Vagina (tissue), 2 donors: Measurements from ENCODE around the gene LHX6. TPM values are rescaled to one million over a fixed set of nuclear protein-coding genes. Genes with fewer than 3 reads are reported as not detected.

Source experiments
- DNase-seq, 2 donors: peaks; one replicate each; pipeline ENCODE4 v3.0.0-alpha.2; 2017; ENCODE audit errors: extremely low spot score in 2 of 2
- H3K27ac ChIP-seq: fragments of 200-600 bp; sonication (generic); one replicate; pipeline ENCODE4 v1.5.1; 2019
- H3K27me3 ChIP-seq: fragments of 200-600 bp; sonication (generic); one replicate; pipeline ENCODE4 v1.5.1; 2019
- H3K36me3 ChIP-seq, 2 donors: fragments of 200-600 bp; sonication (generic); one replicate each; pipeline ENCODE4 v1.5.1; 2017 to 2019
- H3K4me1 ChIP-seq: fragments of 200-600 bp; sonication (generic); one replicate; pipeline ENCODE4 v1.5.1; 2019
- H3K4me3 ChIP-seq, 2 donors: fragments of 200-600 bp; sonication (generic); 1 replicate in 1 of 2; 2 replicates in 1 of 2; pipeline ENCODE4 v1.5.1; 2016 to 2019
- H3K9me3 ChIP-seq: fragments of 200-600 bp; sonication (generic); one replicate; pipeline ENCODE4 v1.5.1; 2019
- CTCF ChIP-seq, 3 experiments: fragments of 450-650 bp in 2 of 3; fragments of 200-600 bp in 1 of 3; sonication (generic) in 1 of 3; IDR thresholded peaks; one replicate each; pipeline ENCODE4 v1.5.1; 2017 to 2019; ENCODE audit warnings: antibody characterized with exemption in 3 of 3, mild to moderate bottlenecking in 2 of 3, moderate library complexity in 2 of 3
- POLR2A ChIP-seq, 2 donors: fragments of 450-650 bp; IDR thresholded peaks; one replicate each; pipeline ENCODE4 v1.6.1; 2017; ENCODE audit warnings: antibody characterized with exemption in 2 of 2, mild to moderate bottlenecking in 2 of 2, moderate library complexity in 2 of 2
- POLR2AphosphoS5 ChIP-seq, 2 donors: sonication (generic); formaldehyde crosslinking; IDR thresholded peaks; one replicate each; pipeline ENCODE4 v1.9.0; 2017; ENCODE audit warnings: antibody characterized with exemption in 2 of 2, mild to moderate bottlenecking in 2 of 2, low read depth in 1 of 2; ENCODE audit not compliant: insufficient read depth in 1 of 2
- intact Hi-C: fragments of 100-400 bp; cut with DNase I; formaldehyde crosslinking; loops from one replicate; pipeline ENCODE4 v1.15.1; 2023
- total RNA-seq: library from RNA; depleted of rRNA; stranded (reverse); fragments of >200 nt; gene quantifications from one replicate; pipeline ENCODE4 v1.2.3, GENCODE V29; 2016

LHX6 gene
- total RNA-seq = 8.1 TPM

- peaks cover 34% of the 10 kb centered on the region for H3K4me1 ChIP-seq
- peaks cover 32% of the 10 kb centered on the region for H3K27me3 ChIP-seq
- no peak within 1 kb of the TSS for H3K27ac ChIP-seq
- H3K36me3 ChIP-seq = no peaks in the 10 kb centered on the region
- no peaks in the 10 kb centered on the region for H3K9me3 ChIP-seq
- peak within 1 kb of the TSS; percentile 42 to 44 for H3K4me3 ChIP-seq
- TF ChIP-seq POLR2AphosphoS5 (IDR thresholded peaks at IDR 0.05; ENCODE audit: insufficient read depth in 1 of 2, low read depth in 1 of 2) (no peak), CTCF (IDR thresholded peaks at IDR 0.05) (no peak), POLR2A (IDR thresholded peaks at IDR 0.05) (no peak)
- no peak for DNase-seq
- intact Hi-C loops = no loop called here
These were observed at the start of gene LHX6 for GRCh38 chr9:122228568-122229484. Gene LHX6, minus strand, starts transcription at chr9:122228957. Its CDS starts 217 bp downstream, at chr9:122228740.

- H3K27ac ChIP-seq = no peak overlapping the region
- H3K4me1 ChIP-seq = no peaks in the 10 kb centered on the region
- peaks cover 0 to 9% of the 10 kb centered on the region in 2 donors for H3K36me3 ChIP-seq
- intact Hi-C loops = no loop called here
- H3K9me3 ChIP-seq = no peaks in the 10 kb centered on the region
- DNase-seq = no peak
- no peak overlapping the region for H3K4me3 ChIP-seq
- TF ChIP-seq POLR2A (IDR thresholded peaks at IDR 0.05) = no peak
- no peak for TF ChIP-seq CTCF (IDR thresholded peaks at IDR 0.05)
- TF ChIP-seq POLR2AphosphoS5 (IDR thresholded peaks at IDR 0.05; ENCODE audit: insufficient read depth in 1 of 2, low read depth in 1 of 2) = no peak
- H3K27me3 ChIP-seq = no peaks in the 10 kb centered on the region
These were observed 48.6 kb upstream of the LHX6 start for GRCh38 chr9:122277285-122277897.

- no peak for TF ChIP-seq POLR2AphosphoS5 (IDR thresholded peaks at IDR 0.05; ENCODE audit: insufficient read depth in 1 of 2, low read depth in 1 of 2)
- no peak for TF ChIP-seq CTCF (IDR thresholded peaks at IDR 0.05)
- TF ChIP-seq POLR2A (IDR thresholded peaks at IDR 0.05) = no peak
- Histone ChIP-seq H3K27ac (no peak overlapping the region), H3K36me3 (peaks cover 0 to 9% of the 10 kb centered on the region in 2 donors), H3K4me3 (no peak overlapping the region), H3K27me3 (no peaks in the 10 kb centered on the region), H3K4me1 (no peaks in the 10 kb centered on the region), H3K9me3 (no peaks in the 10 kb centered on the region)
- intact Hi-C loops = no loop called here
- DNase-seq = no peak
These were observed 47.3 kb upstream of the LHX6 start for GRCh38 chr9:122276096-122276495.

GRCh38 chr9:122274055-122274454 is 45.3 kb upstream of the LHX6 start:
- Histone ChIP-seq H3K27me3 (no peaks in the 10 kb centered on the region), H3K4me3 (no peak overlapping the region), H3K9me3 (no peaks in the 10 kb centered on the region), H3K27ac (no peak overlapping the region), H3K36me3 (peaks cover 0 to 9% of the 10 kb centered on the region in 2 donors), H3K4me1 (no peaks in the 10 kb centered on the region)
- TF ChIP-seq CTCF (IDR thresholded peaks at IDR 0.05) (no peak), POLR2AphosphoS5 (IDR thresholded peaks at IDR 0.05; ENCODE audit: insufficient read depth in 1 of 2, low read depth in 1 of 2) (no peak), POLR2A (IDR thresholded peaks at IDR 0.05) (no peak)
- intact Hi-C loops = no loop called here
- no peak for DNase-seq
